Fibroblast of pulmonary artery (primary cell): ENCODE data around the gene TCFL5.

ENCODE experiments used
- DNase-seq: peaks from one replicate; pipeline ENCODE4 v3.0.0-alpha.2; 2010; ENCODE audit warnings: low read depth
- H3K4me3 ChIP-seq: replicated peaks from 2 replicates; pipeline ENCODE4 v1.5.1; 2011; ENCODE audit warnings: low read depth, mild to moderate bottlenecking, control low read depth, low read length, moderate library complexity
- TF ChIP-seq, protein P1 (sequence below): IDR thresholded peaks from 2 replicates; pipeline ENCODE4 v1.5.1; 2011; ENCODE audit warnings: mild to moderate bottlenecking, control low read depth, low read length, inconsistent platforms; ENCODE audit errors: missing control alignments

TCFL5 gene

DNA sequence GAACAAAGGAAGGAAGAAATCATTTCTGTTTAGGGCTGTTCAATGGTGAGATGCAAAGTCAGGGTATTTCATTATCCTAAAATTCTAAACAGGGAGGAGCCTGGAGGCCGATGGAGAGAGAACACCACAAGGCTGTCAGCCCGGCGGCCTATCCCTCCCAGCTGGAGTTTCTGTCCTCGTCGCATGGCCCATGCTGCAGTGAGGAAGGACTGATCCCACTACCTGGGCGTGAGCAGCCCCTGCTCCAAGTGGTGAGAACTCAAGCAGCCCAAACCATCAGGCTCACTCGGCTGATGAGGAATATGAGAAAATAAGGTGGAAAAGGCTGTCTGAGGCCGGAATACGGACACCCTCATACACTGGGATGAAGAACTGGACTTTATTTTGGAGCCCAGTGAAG, 33.9 kb upstream of the TCFL5 start:
- no peak for DNase-seq
- no peak overlapping the region for H3K4me3 ChIP-seq
- TF ChIP-seq, protein P1, sequence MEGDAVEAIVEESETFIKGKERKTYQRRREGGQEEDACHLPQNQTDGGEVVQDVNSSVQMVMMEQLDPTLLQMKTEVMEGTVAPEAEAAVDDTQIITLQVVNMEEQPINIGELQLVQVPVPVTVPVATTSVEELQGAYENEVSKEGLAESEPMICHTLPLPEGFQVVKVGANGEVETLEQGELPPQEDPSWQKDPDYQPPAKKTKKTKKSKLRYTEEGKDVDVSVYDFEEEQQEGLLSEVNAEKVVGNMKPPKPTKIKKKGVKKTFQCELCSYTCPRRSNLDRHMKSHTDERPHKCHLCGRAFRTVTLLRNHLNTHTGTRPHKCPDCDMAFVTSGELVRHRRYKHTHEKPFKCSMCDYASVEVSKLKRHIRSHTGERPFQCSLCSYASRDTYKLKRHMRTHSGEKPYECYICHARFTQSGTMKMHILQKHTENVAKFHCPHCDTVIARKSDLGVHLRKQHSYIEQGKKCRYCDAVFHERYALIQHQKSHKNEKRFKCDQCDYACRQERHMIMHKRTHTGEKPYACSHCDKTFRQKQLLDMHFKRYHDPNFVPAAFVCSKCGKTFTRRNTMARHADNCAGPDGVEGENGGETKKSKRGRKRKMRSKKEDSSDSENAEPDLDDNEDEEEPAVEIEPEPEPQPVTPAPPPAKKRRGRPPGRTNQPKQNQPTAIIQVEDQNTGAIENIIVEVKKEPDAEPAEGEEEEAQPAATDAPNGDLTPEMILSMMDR: no peak

DNA sequence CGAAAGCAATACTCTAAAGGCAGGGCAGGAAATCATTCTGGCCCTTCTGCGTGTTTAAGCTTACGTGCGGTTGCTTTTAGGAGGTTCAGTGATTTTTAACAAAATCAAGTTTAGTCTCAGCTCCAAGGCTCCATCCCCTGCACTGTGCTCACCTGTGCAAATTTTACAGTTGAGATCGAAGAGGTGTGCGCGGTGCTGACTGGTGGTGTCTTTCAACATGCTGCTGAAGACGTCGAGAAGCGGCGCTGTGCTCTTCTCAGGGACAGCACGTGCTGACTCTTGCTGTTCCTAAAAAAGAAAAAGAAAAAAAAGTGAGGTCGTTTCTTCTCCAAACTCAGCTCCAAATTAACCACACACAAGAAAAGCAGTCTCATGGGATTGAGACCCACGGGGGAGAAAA, 32.6 kb upstream of the TCFL5 start:
- no peak overlapping the region for H3K4me3 ChIP-seq
- TF ChIP-seq, protein P1: no peak
- no peak for DNase-seq

DNA sequence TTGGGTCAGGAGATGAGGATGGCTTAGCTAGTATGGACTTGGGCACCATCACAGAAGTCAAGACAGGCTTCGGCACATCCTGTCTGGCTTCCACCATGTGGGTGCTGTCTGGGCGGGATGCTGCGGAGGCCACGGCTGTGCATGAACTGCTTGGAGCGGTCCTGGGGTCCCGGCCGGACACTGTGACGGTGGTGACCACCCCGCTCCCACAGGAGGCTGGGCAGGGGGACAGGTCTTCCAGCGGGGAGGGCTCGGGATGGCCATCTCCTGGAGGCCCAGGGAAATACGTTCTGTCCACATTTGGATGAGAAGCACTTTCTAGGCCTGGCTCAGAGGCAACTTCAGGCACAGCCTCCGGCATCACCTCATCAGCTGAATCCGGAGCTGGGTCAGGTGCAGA, 32.1 kb upstream of the TCFL5 start:
- H3K4me3 ChIP-seq: no peak overlapping the region
- no peak for DNase-seq
- TF ChIP-seq, protein P1: no peak

DNA sequence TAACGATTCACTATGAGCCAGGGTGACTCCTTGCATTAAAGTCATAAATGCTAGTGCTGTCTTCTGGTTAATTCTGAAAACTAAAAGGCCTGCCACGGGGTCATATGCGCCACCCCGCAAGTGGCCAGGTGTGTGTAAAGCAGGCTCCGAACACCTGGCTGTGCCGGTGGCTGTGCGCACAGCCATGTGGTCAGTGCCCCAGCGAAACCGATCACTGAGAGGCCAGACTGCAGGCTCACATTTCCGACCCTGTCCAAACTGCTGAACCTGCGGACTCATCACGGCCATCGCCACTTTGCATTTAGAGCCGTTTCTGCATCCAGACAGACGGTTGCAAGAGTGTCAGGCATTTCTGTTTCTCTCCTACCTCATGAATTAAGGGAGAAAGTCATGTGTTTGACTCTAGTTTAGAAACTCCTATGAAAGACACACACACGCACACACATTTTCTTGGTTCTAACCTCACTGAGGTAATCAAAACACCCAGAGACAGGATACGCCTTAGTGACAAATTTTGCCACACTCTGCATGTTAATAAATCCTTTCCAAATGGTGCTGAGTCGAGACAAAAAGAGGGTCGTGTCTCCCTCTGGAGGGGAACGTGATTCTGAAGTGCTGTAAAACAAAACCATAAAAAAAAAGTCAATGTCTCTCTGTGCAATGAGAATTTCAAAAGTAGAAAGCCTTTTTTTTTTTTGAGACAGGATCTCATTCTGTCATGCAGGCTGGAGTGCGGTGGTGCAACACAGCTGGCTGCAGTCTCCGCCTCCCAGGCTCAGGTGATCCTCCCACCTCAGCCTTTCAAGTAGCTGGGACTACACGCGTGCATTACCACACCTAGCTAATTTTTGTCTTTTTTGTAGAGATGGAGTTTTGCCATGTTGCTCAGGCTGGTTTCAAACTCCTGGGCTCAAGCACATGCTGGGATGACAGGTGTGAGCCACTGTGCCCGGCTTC, 31.0 kb upstream of the TCFL5 start:
- no peak overlapping the region for H3K4me3 ChIP-seq
- TF ChIP-seq, protein P1: no peak
- no peak for DNase-seq

DNA sequence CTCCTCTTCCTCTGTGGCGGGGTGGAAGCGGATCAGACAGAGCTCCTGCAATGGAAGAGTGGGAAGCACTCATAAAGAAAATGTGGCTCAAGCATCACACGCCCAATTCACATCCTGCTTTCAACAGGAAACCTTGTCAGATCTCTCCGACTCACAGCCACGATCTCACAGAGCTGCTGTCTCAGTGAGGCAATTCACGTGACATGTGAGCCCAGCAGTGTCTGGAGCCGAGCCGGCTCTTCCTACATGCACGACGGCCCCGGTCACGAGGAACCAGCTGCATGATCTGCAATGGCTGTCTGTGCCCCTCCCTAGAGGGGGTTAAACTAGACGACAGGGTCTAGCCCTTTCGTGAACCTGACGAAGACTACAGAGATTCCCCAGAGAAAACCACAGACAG, 29.5 kb upstream of the TCFL5 start:
- peak; percentile 32 for DNase-seq
- no peak overlapping the region for H3K4me3 ChIP-seq
- TF ChIP-seq, protein P1: no peak

DNA sequence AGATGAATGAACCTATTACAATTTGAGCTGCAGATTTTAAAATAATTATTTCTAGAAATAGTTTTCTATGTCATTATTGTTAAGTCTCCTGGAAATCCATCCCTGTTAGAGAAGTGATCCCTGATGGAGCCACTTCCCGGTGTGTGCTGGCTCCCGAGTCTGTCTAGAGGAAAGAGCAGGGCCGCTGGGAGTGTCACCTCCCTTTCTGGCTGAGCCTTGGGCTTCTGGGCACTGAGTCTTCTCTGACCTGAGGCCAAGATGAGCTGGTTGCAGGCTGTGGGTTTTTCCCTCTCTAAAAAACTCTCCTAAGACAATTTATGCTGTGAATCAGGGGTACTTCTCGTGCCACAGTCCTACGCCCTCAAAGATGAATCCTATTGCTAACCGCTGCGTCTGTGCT, 28.8 kb upstream of the TCFL5 start:
- TF ChIP-seq, protein P1: no peak
- DNase-seq: no peak
- no peak overlapping the region for H3K4me3 ChIP-seq

DNA sequence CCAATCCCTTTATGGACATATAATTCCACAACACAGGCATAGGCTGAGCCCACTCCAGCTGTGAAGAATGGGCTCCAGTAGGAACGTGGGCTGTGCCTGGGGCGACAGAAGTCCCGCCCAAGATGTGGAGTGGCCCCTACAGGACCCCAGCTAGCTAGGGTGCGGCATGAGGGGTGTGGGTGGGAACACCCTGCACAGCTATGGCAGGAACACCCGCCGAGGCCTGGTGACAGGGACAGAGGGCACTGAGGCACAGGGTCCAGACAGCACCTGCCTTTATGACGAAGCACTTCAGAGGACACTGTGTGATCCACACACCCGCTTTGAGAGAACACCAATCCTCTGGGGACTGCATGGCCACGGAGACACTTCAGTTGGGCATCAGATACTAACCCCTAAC, 28.2 kb upstream of the TCFL5 start:
- TF ChIP-seq, protein P1: no peak
- no peak overlapping the region for H3K4me3 ChIP-seq
- DNase-seq: no peak
